G401.6 (cell line): ENCODE data around the gene SHD.
"Not testable (repeated sequence)": the region's sequence is repeated elsewhere in the genome, so short reads cannot be mapped to it uniquely, and the experiment has no call there.

Experiments
- FAIRE-seq: peaks from 2 replicates; lab custom pipeline; 2012; peaks lifted over from hg19 to GRCh38; lab: Jason Lieb, UNC

The SHD gene

GRCh38 chr19:4278419-4279266 is at the start of gene SHD:
TSS of gene SHD (plus strand) at chr19:4279266. CDS start at chr19:4280064, 798 bp downstream.
- no peak for FAIRE-seq

- not testable (repeated sequence) for FAIRE-seq
These were observed 48.8 kb upstream of the SHD start for GRCh38 chr19:4230237-4230636.

GRCh38 chr19:4231521-4231920 is 47.5 kb upstream of the SHD start:
- not testable (repeated sequence) for FAIRE-seq

GRCh38 chr19:4232139-4232538 is 46.9 kb upstream of the SHD start:
- not testable (repeated sequence) for FAIRE-seq

- no peak for FAIRE-seq
These were observed 46.3 kb upstream of the SHD start for GRCh38 chr19:4232614-4233281.

- FAIRE-seq = no peak
These were observed 45.7 kb upstream of the SHD start for GRCh38 chr19:4233282-4233853.

- FAIRE-seq = no peak
These were observed 44.8 kb upstream of the SHD start for GRCh38 chr19:4234142-4234861.

- no peak for FAIRE-seq
These were observed 44.2 kb upstream of the SHD start for GRCh38 chr19:4234862-4235201.

- not testable (repeated sequence) for FAIRE-seq
These were observed 41.6 kb upstream of the SHD start for GRCh38 chr19:4237510-4237909.

- FAIRE-seq = no peak
These were observed 40.2 kb upstream of the SHD start for GRCh38 chr19:4238831-4239230.

- no peak for FAIRE-seq
These were observed 37.1 kb upstream of the SHD start for GRCh38 chr19:4241824-4242430.

- not testable (repeated sequence) for FAIRE-seq
These were observed 33.1 kb upstream of the SHD start for GRCh38 chr19:4245938-4246337.

GRCh38 chr19:4246767-4247593 is 32.1 kb upstream of the SHD start, which contains the start of gene YJU2:
TSS of gene YJU2 (plus strand) at chr19:4247080. CDS start at chr19:4247147, 67 bp downstream.
- peak; percentile 98 for FAIRE-seq

GRCh38 chr19:4256563-4256962 is 22.5 kb upstream of the SHD start:
- FAIRE-seq = no peak

GRCh38 chr19:4257025-4257424 is 22.0 kb upstream of the SHD start:
- no peak for FAIRE-seq

- no peak for FAIRE-seq
These were observed 20.9 kb upstream of the SHD start for GRCh38 chr19:4258181-4258580.

GRCh38 chr19:4260613-4261191 is 18.4 kb upstream of the SHD start:
- FAIRE-seq = no peak

- no peak for FAIRE-seq
These were observed 14.3 kb upstream of the SHD start for GRCh38 chr19:4264812-4265211.

GRCh38 chr19:4266253-4267000 is 12.6 kb upstream of the SHD start:
- no peak for FAIRE-seq
